ENCODE results near the gene SNCA.

The SNCA gene

GRCh38 chr4:89703829-89704590, 133.0 kb downstream of the SNCA start:
- no peak for DNase-seq

GRCh38 chr4:89700766-89701423, 136.1 kb downstream of the SNCA start:
- DNase-seq: no peak

GRCh38 chr4:89685690-89686089, 151.3 kb downstream of the SNCA start:
- DNase-seq: no peak

GRCh38 chr4:89685277-89685676, 151.7 kb downstream of the SNCA start:
- DNase-seq: no peak

- DNase-seq: no peak
These were observed 152.4 kb downstream of the SNCA start for GRCh38 chr4:89684536-89684935.

- DNase-seq: no peak
These were observed 154.2 kb downstream of the SNCA start for GRCh38 chr4:89682808-89683207.

GRCh38 chr4:89681671-89682070, 155.3 kb downstream of the SNCA start:
- DNase-seq: no peak

GRCh38 chr4:89681219-89681618, 155.7 kb downstream of the SNCA start:
- DNase-seq: no peak

GRCh38 chr4:89674876-89675459, 162.0 kb downstream of the SNCA start:
- DNase-seq: peak; percentile 12 to 30
